Measurements from ENCODE around the gene KCTD3. TPM values are rescaled to one million over a fixed set of nuclear protein-coding genes. Genes with fewer than 3 reads are reported as not detected.

KCTD3 gene
- total RNA-seq, 1 donor, result 48.9 TPM

- Histone ChIP-seq H3K4me3 (ENCODE audit: insufficient read depth, low read length) (no peak overlapping the region), H3K79me2 (ENCODE audit: insufficient read depth, low read length) (no peaks in the 10 kb centered on the region), H4K20me1 (ENCODE audit: insufficient read depth, low read length) (no peaks in the 10 kb centered on the region), H2AFZ (ENCODE audit: low read length) (no peak overlapping the region), H3K4me1 (ENCODE audit: insufficient read depth, low read length) (peaks cover 14% of the 10 kb centered on the region), H3K4me2 (ENCODE audit: insufficient read depth, low read length) (no peak overlapping the region), H3K27me3 (ENCODE audit: insufficient read depth, low read length) (no peaks in the 10 kb centered on the region), H3K27ac (ENCODE audit: low read depth, low read length) (no peak overlapping the region), H3K36me3 (ENCODE audit: insufficient read depth, low read length) (no peaks in the 10 kb centered on the region), H3K9me3 (ENCODE audit: low read depth, low read length) (no peaks in the 10 kb centered on the region)
- DNase-seq (ENCODE audit: insufficient read length, low spot score, missing footprints), result no peak
- TF ChIP-seq, protein P1, sequence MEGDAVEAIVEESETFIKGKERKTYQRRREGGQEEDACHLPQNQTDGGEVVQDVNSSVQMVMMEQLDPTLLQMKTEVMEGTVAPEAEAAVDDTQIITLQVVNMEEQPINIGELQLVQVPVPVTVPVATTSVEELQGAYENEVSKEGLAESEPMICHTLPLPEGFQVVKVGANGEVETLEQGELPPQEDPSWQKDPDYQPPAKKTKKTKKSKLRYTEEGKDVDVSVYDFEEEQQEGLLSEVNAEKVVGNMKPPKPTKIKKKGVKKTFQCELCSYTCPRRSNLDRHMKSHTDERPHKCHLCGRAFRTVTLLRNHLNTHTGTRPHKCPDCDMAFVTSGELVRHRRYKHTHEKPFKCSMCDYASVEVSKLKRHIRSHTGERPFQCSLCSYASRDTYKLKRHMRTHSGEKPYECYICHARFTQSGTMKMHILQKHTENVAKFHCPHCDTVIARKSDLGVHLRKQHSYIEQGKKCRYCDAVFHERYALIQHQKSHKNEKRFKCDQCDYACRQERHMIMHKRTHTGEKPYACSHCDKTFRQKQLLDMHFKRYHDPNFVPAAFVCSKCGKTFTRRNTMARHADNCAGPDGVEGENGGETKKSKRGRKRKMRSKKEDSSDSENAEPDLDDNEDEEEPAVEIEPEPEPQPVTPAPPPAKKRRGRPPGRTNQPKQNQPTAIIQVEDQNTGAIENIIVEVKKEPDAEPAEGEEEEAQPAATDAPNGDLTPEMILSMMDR (IDR thresholded peaks at IDR 0.05; ENCODE audit: extremely low read depth, low read depth, low read length), result no peak
Observed at GRCh38 chr1:215542301-215542700, 24.8 kb upstream of the KCTD3 start.

DNA sequence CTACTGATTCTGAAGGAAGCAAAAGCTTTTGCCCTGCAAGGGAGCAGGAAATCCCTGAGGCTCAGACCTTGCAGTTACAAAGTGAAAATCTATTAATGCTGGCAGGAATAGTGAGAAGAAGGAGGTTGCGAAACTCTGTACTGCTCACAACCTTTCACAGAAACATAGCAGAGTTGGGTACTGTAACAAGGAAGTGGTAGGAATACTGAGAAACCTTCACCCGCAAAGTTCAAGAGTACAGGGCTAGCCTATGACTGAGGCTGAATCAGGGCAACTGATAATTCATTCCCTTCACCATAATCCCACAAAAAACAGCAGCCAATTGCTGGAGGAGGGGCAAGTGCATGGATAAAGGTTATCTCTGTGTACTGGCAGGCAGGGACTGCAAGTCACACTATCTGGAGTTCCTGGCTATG lies 23.9 kb upstream of the KCTD3 start:
- Histone ChIP-seq H3K27me3 (ENCODE audit: insufficient read depth, low read length) (no peaks in the 10 kb centered on the region), H3K4me3 (ENCODE audit: insufficient read depth, low read length) (no peak overlapping the region), H3K79me2 (ENCODE audit: insufficient read depth, low read length) (no peaks in the 10 kb centered on the region), H3K36me3 (ENCODE audit: insufficient read depth, low read length) (no peaks in the 10 kb centered on the region), H3K4me2 (ENCODE audit: insufficient read depth, low read length) (peak overlapping the region; percentile 33), H3K27ac (ENCODE audit: low read depth, low read length) (peak overlapping the region; percentile 43), H2AFZ (ENCODE audit: low read length) (peak overlapping the region; percentile 37), H3K4me1 (ENCODE audit: insufficient read depth, low read length) (peaks cover 14% of the 10 kb centered on the region), H4K20me1 (ENCODE audit: insufficient read depth, low read length) (no peaks in the 10 kb centered on the region), H3K9me3 (ENCODE audit: low read depth, low read length) (no peaks in the 10 kb centered on the region)
- DNase-seq (ENCODE audit: insufficient read length, low spot score, missing footprints), result no peak
- TF ChIP-seq, protein P1 (IDR thresholded peaks at IDR 0.05; ENCODE audit: extremely low read depth, low read depth, low read length), result no peak

- Histone ChIP-seq H4K20me1 (ENCODE audit: insufficient read depth, low read length) (no peaks in the 10 kb centered on the region), H3K9me3 (ENCODE audit: low read depth, low read length) (no peaks in the 10 kb centered on the region), H3K4me2 (ENCODE audit: insufficient read depth, low read length) (no peak overlapping the region), H3K36me3 (ENCODE audit: insufficient read depth, low read length) (no peaks in the 10 kb centered on the region), H3K27ac (ENCODE audit: low read depth, low read length) (no peak overlapping the region), H2AFZ (ENCODE audit: low read length) (no peak overlapping the region), H3K4me3 (ENCODE audit: insufficient read depth, low read length) (no peak overlapping the region), H3K4me1 (ENCODE audit: insufficient read depth, low read length) (peaks cover 14% of the 10 kb centered on the region), H3K79me2 (ENCODE audit: insufficient read depth, low read length) (no peaks in the 10 kb centered on the region), H3K27me3 (ENCODE audit: insufficient read depth, low read length) (no peaks in the 10 kb centered on the region)
- TF ChIP-seq, protein P1 (IDR thresholded peaks at IDR 0.05; ENCODE audit: extremely low read depth, low read depth, low read length), result no peak
- DNase-seq (ENCODE audit: insufficient read length, low spot score, missing footprints), result no peak
Observed at GRCh38 chr1:215543806-215544205, 23.3 kb upstream of the KCTD3 start.

DNA sequence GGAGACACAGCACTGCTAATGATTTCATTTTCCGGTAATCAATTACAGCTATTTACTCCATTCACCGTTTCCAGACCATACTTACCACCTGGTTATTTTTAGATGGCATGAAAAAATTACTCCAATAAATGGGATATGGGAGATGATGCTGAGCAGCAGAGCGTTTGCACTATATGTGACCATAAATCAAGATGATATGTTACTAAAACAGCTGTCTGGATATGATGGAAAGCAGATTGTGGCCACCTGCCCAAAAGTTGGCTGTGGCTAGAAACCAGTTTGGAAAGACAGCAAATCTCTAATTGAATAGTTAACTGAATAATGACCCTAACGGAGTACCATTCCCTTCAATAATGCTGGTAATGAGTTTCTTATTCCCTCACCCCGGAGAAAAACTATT lies 22.5 kb upstream of the KCTD3 start:
- Histone ChIP-seq H3K9me3 (ENCODE audit: low read depth, low read length) (no peaks in the 10 kb centered on the region), H3K4me2 (ENCODE audit: insufficient read depth, low read length) (no peak overlapping the region), H3K4me1 (ENCODE audit: insufficient read depth, low read length) (peaks cover 14% of the 10 kb centered on the region), H3K36me3 (ENCODE audit: insufficient read depth, low read length) (no peaks in the 10 kb centered on the region), H3K4me3 (ENCODE audit: insufficient read depth, low read length) (no peak overlapping the region), H4K20me1 (ENCODE audit: insufficient read depth, low read length) (no peaks in the 10 kb centered on the region), H2AFZ (ENCODE audit: low read length) (no peak overlapping the region), H3K79me2 (ENCODE audit: insufficient read depth, low read length) (no peaks in the 10 kb centered on the region), H3K27ac (ENCODE audit: low read depth, low read length) (no peak overlapping the region), H3K27me3 (ENCODE audit: insufficient read depth, low read length) (no peaks in the 10 kb centered on the region)
- TF ChIP-seq, protein P1 (IDR thresholded peaks at IDR 0.05; ENCODE audit: extremely low read depth, low read depth, low read length), result no peak
- no peak for DNase-seq (ENCODE audit: insufficient read length, low spot score, missing footprints)
